GM12878 (cell line): ENCODE measurements around the gene DUS2. TPM values are rescaled to one million over a fixed set of nuclear protein-coding genes. Genes with fewer than 3 reads are reported as not detected.

Source experiments
- ATAC-seq: fragments of 200-7000 bp; cut with Tn5 transposase; 3 replicates; pipeline ENCODE4 v1.9.1; 2020; ENCODE audit warnings: mild to moderate bottlenecking, moderate library complexity
- BruUV-seq: library from RNA; stranded (reverse); fragments of 400-500 nt; replicated peaks from 2 replicates; lab custom pipeline; 2021; lab: Mats Ljungman, UMichigan
- CTCF ChIA-PET: fragments of 300-600 bp; sonication (Branson Sonifier 250); formaldehyde crosslinking; extraction: SDS; loops from one replicate; lab custom pipeline; 2021; ENCODE audit warnings: inconsistent platforms; lab: Yijun Ruan, JAX
- POLR2A ChIA-PET: fragments of 350-600 bp; formaldehyde crosslinking; extraction: SDS; loops from one replicate; lab custom pipeline; 2021; ENCODE audit warnings: inconsistent platforms; lab: Charles Lee
- RAD21 ChIA-PET: fragments of 300-600 bp; sonication (Branson Sonifier 250); formaldehyde crosslinking; loops from one replicate; lab custom pipeline; 2023; ENCODE audit warnings: antibody characterized with exemption; ENCODE audit not compliant: unreplicated experiment; lab: Charles Lee
- SMC1A ChIA-PET: fragments of 300-600 bp; sonication (Branson Sonifier 250); formaldehyde crosslinking; loops from one replicate; lab custom pipeline; 2023; ENCODE audit not compliant: unreplicated experiment, uncharacterized antibody; lab: Charles Lee
- DNase-seq: peaks from one replicate; pipeline ENCODE4 v3.0.0-alpha.2; 2011; ENCODE audit warnings: low read depth, low spot score
- FAIRE-seq: peaks from 3 replicates; lab custom pipeline; 2011; peaks lifted over from hg19 to GRCh38; lab: Jason Lieb, UNC
- H2AFZ ChIP-seq: 2 replicates; pipeline ENCODE4 v1.6.0; 2011; ENCODE audit warnings: low read depth, low read length, control low read depth; ENCODE audit not compliant: control insufficient read depth
- H3K27ac ChIP-seq: 2 replicates; pipeline ENCODE4 v1.5.1; 2011; ENCODE audit warnings: control low read depth; ENCODE audit not compliant: control insufficient read depth, insufficient read depth
- H3K27me3 ChIP-seq, 2 experiments: replicated peaks in 1 of 2; 2 replicates each; pipeline versions ENCODE4 v1.6.0 to v1.6.1; 2011; ENCODE audit warnings: low read length in 1 of 2; ENCODE audit not compliant: control insufficient read depth in 2 of 2, insufficient read depth in 2 of 2
- H3K36me3 ChIP-seq, 2 experiments: 2 replicates each; pipeline ENCODE4 v1.5.1; 2011; ENCODE audit warnings: low read length in 1 of 2; ENCODE audit not compliant: control insufficient read depth in 2 of 2, insufficient read depth in 2 of 2
- H3K4me1 ChIP-seq: 2 replicates; pipeline ENCODE4 v1.6.1; 2011; ENCODE audit warnings: mild to moderate bottlenecking, low read length, moderate library complexity, mixed read lengths; ENCODE audit not compliant: control insufficient read depth, insufficient read depth
- H3K4me2 ChIP-seq: 2 replicates; pipeline ENCODE4 v1.6.0; 2011; ENCODE audit warnings: control low read depth; ENCODE audit not compliant: control insufficient read depth, insufficient read depth
- H3K4me3 ChIP-seq: fragments of 200-600 bp; sonication (generic); 2 replicates; pipeline ENCODE4 v1.5.1; 2016
- H3K79me2 ChIP-seq: 2 replicates; pipeline ENCODE4 v1.6.0; 2011; ENCODE audit warnings: low read length; ENCODE audit not compliant: control insufficient read depth, insufficient read depth
- H3K9ac ChIP-seq: 2 replicates; pipeline ENCODE4 v1.8.0; 2011; ENCODE audit warnings: low read length, control low read depth, mixed read lengths; ENCODE audit not compliant: control insufficient read depth, insufficient read depth
- H3K9me3 ChIP-seq: replicated peaks from 3 replicates; pipeline ENCODE4 v1.5.1; 2011; ENCODE audit warnings: mild to moderate bottlenecking, low read length; ENCODE audit not compliant: control insufficient read depth, insufficient read depth
- H4K20me1 ChIP-seq: 2 replicates; pipeline ENCODE4 v1.6.0; 2011; ENCODE audit not compliant: control insufficient read depth, insufficient read depth
- ASH2L ChIP-seq: fragments of 300-600, 200-600 bp; sonication (generic); IDR thresholded peaks from 2 replicates; pipeline ENCODE4 v1.6.1; 2017; ENCODE audit warnings: low read depth, mild to moderate bottlenecking, borderline replicate concordance
- BCL11A ChIP-seq: IDR thresholded peaks from 2 replicates; pipeline ENCODE4 v1.6.1; 2011; ENCODE audit warnings: low read depth, low read length
- CBX3 ChIP-seq: fragments of 200-600 bp; sonication (generic); IDR thresholded peaks from 2 replicates; pipeline ENCODE4 v1.6.1; 2016; ENCODE audit warnings: low read depth, borderline replicate concordance
- EED ChIP-seq: sonication (generic); IDR thresholded peaks from 2 replicates; pipeline ENCODE4 v1.6.1; 2016; ENCODE audit warnings: antibody characterized with exemption, low read depth
- ESRRA ChIP-seq: IDR thresholded peaks from 2 replicates; pipeline ENCODE4 v1.6.1; 2012; ENCODE audit warnings: mild to moderate bottlenecking, low read length, improper control_type of control experiment
- ETV6 ChIP-seq, 2 experiments: fragments of 450-650 bp in 1 of 2; IDR thresholded peaks in 1 of 2; conservative IDR thresholded peaks in 1 of 2; 2 replicates each; pipeline ENCODE4 v1.6.1; 2014; ENCODE audit warnings: antibody characterized with exemption in 1 of 2, borderline replicate concordance in 1 of 2, low read depth in 1 of 2, mild to moderate bottlenecking in 1 of 2, moderate library complexity in 1 of 2
- POLR2AphosphoS5 ChIP-seq: IDR thresholded peaks from 2 replicates; pipeline ENCODE4 v1.6.1; 2011; ENCODE audit warnings: mild to moderate bottlenecking, low read length, inconsistent platforms
- YY1 ChIP-seq: IDR thresholded peaks from 2 replicates; pipeline ENCODE4 v1.6.1; 2011; ENCODE audit warnings: low read depth, mild to moderate bottlenecking, low read length
- ZBED1 ChIP-seq: IDR thresholded peaks from 2 replicates; pipeline ENCODE4 v1.6.1; 2016; ENCODE audit warnings: borderline replicate concordance
- ZNF217 ChIP-seq: fragments of 450-650 bp; IDR thresholded peaks from 2 replicates; pipeline ENCODE4 v1.6.1; 2017; ENCODE audit warnings: antibody characterized with exemption, mild to moderate bottlenecking
- WGBS: methylation state at CpG from one replicate; pipeline ENCODE4 v1.1.6; 2016; ENCODE audit warnings: low lambda C conversion rate; ENCODE audit not compliant: insufficient replicate concordance, insufficient coverage; ENCODE audit errors: missing lambda C conversion rate; 5-methylcytosine and 5-hydroxymethylcytosine counted together
- in situ Hi-C: fragments of 300-500 bp; cut with MboI; formaldehyde crosslinking; loops from 9 replicates; pipeline ENCODE4 v1.14.3; 2018; ENCODE audit warnings: mixed read lengths
- intact Hi-C: fragments of 100-400 bp; cut with micrococcal nuclease; formaldehyde crosslinking; loops from one replicate; pipeline ENCODE4 v1.14.2; 2022; ENCODE audit not compliant: unreplicated experiment
- polyA plus RNA-seq, 11 experiments: library from polyadenylated mRNA; depleted of rRNA in 4 of 11; unstranded in 6 of 11; stranded (reverse) in 5 of 11; fragments of >200 nt; fragmentation: Nextera tagmentation in 4 of 11; fragmentation: Illumina TruSeq in 1 of 11; extraction: Ambion mirVana in 4 of 11; extraction: Trizol in 1 of 11; gene quantifications; 1 replicate in 1 of 11; 2 replicates in 10 of 11; pipeline versions ENCODE4 v1.2.1 to v1.2.3, GENCODE V29; 2011 to 2016; ENCODE audit warnings: inconsistent platforms in 2 of 11, missing spikeins in 2 of 11, low read depth in 1 of 11
- total RNA-seq, 4 experiments: library from RNA; depleted of rRNA in 3 of 4; stranded (reverse); fragments of >200 nt in 3 of 4; fragmentation: Illumina TruSeq in 1 of 4; extraction: Trizol in 1 of 4; gene quantifications; 2 replicates each; pipeline versions ENCODE4 v1.2.1 to v1.2.3, GENCODE V29; 2013 to 2021
- TF ChIP-seq, protein P1 (sequence below): fragments of 450-650 bp; IDR thresholded peaks from 2 replicates; pipeline ENCODE4 v1.6.1; 2017; ENCODE audit warnings: low read depth, mild to moderate bottlenecking, moderate library complexity
- TF ChIP-seq, protein P2 (sequence below): IDR thresholded peaks from 2 replicates; pipeline ENCODE4 v1.6.1; 2012; ENCODE audit warnings: low read depth, low read length, improper control_type of control experiment

The DUS2 gene
- total and polyA plus RNA-seq, 10 of the 15 experiments (the other 5 are each of a cell fraction or from before 2014, with no cell fraction given), result 4.8 to 32.3 (median 25.5) TPM

- no peaks in the 10 kb centered on the region for H3K79me2 ChIP-seq
- no peak for FAIRE-seq
Observed at GRCh38 chr16:68065716-68066305, 42.7 kb downstream of the DUS2 start.

More at GRCh38 chr16:68065716-68066305, 42.7 kb downstream of the DUS2 start:
- ChIA-PET SMC1A (interaction anchor here (0.8 to 2.2 kb wide), 5 partner anchors 9 to 163 kb away, joined by 3 to 7 read pairs (median 4); no protein-coding TSS in a partner anchor), POLR2A (interaction anchor here (0.6 to 1.0 kb wide), 2 partner anchors 9 to 14 kb away, joined by 4 to 5 read pairs; no protein-coding TSS in a partner anchor), RAD21 (interaction anchor here (0.7 to 1.6 kb wide), 4 partner anchors 19 to 172 kb away, joined by 3 to 5 read pairs (median 4); partner anchors contain the start of gene NFATC3), CTCF (interaction anchor here (0.6 to 3.2 kb wide), 19 partner anchors 9 to 652 kb away, joined by 3 to 18 read pairs (median 4); partner anchors contain the start of genes DDX28 and DUS2)
- no peak for ATAC-seq
- no peaks in the 10 kb centered on the region for H4K20me1 ChIP-seq
- peaks cover 19% of the 10 kb centered on the region in 2 experiments; a peak in 3 of 4 replicates for H3K36me3 ChIP-seq
- TF ChIP-seq EED, result no peak
- TF ChIP-seq, protein P1, sequence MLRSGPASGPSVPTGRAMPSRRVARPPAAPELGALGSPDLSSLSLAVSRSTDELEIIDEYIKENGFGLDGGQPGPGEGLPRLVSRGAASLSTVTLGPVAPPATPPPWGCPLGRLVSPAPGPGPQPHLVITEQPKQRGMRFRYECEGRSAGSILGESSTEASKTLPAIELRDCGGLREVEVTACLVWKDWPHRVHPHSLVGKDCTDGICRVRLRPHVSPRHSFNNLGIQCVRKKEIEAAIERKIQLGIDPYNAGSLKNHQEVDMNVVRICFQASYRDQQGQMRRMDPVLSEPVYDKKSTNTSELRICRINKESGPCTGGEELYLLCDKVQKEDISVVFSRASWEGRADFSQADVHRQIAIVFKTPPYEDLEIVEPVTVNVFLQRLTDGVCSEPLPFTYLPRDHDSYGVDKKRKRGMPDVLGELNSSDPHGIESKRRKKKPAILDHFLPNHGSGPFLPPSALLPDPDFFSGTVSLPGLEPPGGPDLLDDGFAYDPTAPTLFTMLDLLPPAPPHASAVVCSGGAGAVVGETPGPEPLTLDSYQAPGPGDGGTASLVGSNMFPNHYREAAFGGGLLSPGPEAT, result no peak
- no peak for TF ChIP-seq ZBED1
- TF ChIP-seq CBX3, result no peak
- no peak for TF ChIP-seq YY1
- TF ChIP-seq POLR2AphosphoS5, result no peak
- no peak for TF ChIP-seq ETV6 (conservative IDR thresholded peaks at IDR 0.05 in 1 of 2, IDR thresholded peaks at IDR 0.05 in 1 of 2; ENCODE audit: borderline replicate concordance in 1 of 2, low read depth in 1 of 2)
- no peak for TF ChIP-seq ASH2L
- TF ChIP-seq BCL11A, result no peak
- TF ChIP-seq, protein P2, sequence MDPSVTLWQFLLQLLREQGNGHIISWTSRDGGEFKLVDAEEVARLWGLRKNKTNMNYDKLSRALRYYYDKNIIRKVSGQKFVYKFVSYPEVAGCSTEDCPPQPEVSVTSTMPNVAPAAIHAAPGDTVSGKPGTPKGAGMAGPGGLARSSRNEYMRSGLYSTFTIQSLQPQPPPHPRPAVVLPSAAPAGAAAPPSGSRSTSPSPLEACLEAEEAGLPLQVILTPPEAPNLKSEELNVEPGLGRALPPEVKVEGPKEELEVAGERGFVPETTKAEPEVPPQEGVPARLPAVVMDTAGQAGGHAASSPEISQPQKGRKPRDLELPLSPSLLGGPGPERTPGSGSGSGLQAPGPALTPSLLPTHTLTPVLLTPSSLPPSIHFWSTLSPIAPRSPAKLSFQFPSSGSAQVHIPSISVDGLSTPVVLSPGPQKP, result no peak
- no peak for TF ChIP-seq ESRRA
- no peak for TF ChIP-seq ZNF217
- H3K27ac ChIP-seq, result no peak overlapping the region
- 97% methylated on average over 6 of the region's 6 CpGs for WGBS
- in situ Hi-C loops (no loop called here), intact Hi-C loops (loop anchor here (2.0 kb wide), 2 partner anchors 73 to 163 kb away; no protein-coding TSS in a partner anchor)
- H3K9ac ChIP-seq, result no peak overlapping the region
- no peak overlapping the region for H2AFZ ChIP-seq
- no TSS peak for BruUV-seq
- no peaks in the 10 kb centered on the region for H3K27me3 ChIP-seq
- H3K9me3 ChIP-seq, result no peaks in the 10 kb centered on the region
- H3K4me2 ChIP-seq, result no peak overlapping the region
- peaks cover 13% of the 10 kb centered on the region for H3K4me1 ChIP-seq
- no peak overlapping the region for H3K4me3 ChIP-seq
- DNase-seq, result no peak
